ENCODE measurements around the gene MID1.

MID1 gene

GRCh38 chrX:10578527-10578926, 41.9 kb downstream of the MID1 start:
- FAIRE-seq: no peak
- TF ChIP-seq CTCF (IDR thresholded peaks at IDR 0.05; ENCODE audit: insufficient read depth, missing control alignments): no peak
- no peak for DNase-seq (ENCODE audit: insufficient read length, low spot score)

- no peak for DNase-seq (ENCODE audit: insufficient read length, low spot score)
- FAIRE-seq: no peak
- no peak for TF ChIP-seq CTCF (IDR thresholded peaks at IDR 0.05; ENCODE audit: insufficient read depth, missing control alignments)
These were observed 42.5 kb downstream of the MID1 start for GRCh38 chrX:10577853-10578252.

GRCh38 chrX:10576777-10577447, 43.5 kb downstream of the MID1 start:
- FAIRE-seq (no peak), DNase-seq (ENCODE audit: insufficient read length, low spot score) (no peak)
- TF ChIP-seq CTCF (IDR thresholded peaks at IDR 0.05; ENCODE audit: insufficient read depth, missing control alignments): no peak

- no peak for TF ChIP-seq CTCF (IDR thresholded peaks at IDR 0.05; ENCODE audit: insufficient read depth, missing control alignments)
- no peak for DNase-seq (ENCODE audit: insufficient read length, low spot score)
- no peak for FAIRE-seq
These were observed 44.2 kb downstream of the MID1 start for GRCh38 chrX:10576186-10576585.

GRCh38 chrX:10574663-10575062, 45.7 kb downstream of the MID1 start:
- no peak for TF ChIP-seq CTCF (IDR thresholded peaks at IDR 0.05; ENCODE audit: insufficient read depth, missing control alignments)
- no peak for FAIRE-seq
- DNase-seq (ENCODE audit: insufficient read length, low spot score): no peak

- no peak for DNase-seq (ENCODE audit: insufficient read length, low spot score)
- no peak for FAIRE-seq
- TF ChIP-seq CTCF (IDR thresholded peaks at IDR 0.05; ENCODE audit: insufficient read depth, missing control alignments): no peak
These were observed 49.1 kb downstream of the MID1 start for GRCh38 chrX:10571260-10571659.

GRCh38 chrX:10570601-10571000, 49.8 kb downstream of the MID1 start:
- no peak for DNase-seq (ENCODE audit: insufficient read length, low spot score)
- TF ChIP-seq CTCF (IDR thresholded peaks at IDR 0.05; ENCODE audit: insufficient read depth, missing control alignments): no peak
- no peak for FAIRE-seq
